Heart right ventricle (tissue), 16 donors: Measurements from ENCODE around the gene NACC2. TPM values are rescaled to one million over a fixed set of nuclear protein-coding genes. Genes with fewer than 3 reads are reported as not detected.

Experiments used
- ATAC-seq, 8 donors: fragments of 200-7000 bp; cut with Tn5 transposase; one replicate each; pipeline ENCODE4 v1.9.1; 2020; ENCODE audit warnings: mild to moderate bottlenecking in 8 of 8, moderate library complexity in 8 of 8, moderate number of reproducible peaks in 1 of 8
- DNase-seq, 2 donors: peaks; one replicate each; pipeline ENCODE4 v3.0.0-alpha.2; 2020
- H3K27ac ChIP-seq, 10 donors: fragments of 200-600 bp; sonication (generic) in 2 of 10; one replicate each; pipeline versions ENCODE4 v1.5.0 to v1.8.0; 2020 to 2022; ENCODE audit warnings: mild to moderate bottlenecking in 3 of 10
- H3K27me3 ChIP-seq, 7 donors: fragments of 200-600 bp; one replicate each; pipeline ENCODE4 v1.8.0; 2021 to 2022; ENCODE audit warnings: mild to moderate bottlenecking in 2 of 7
- H3K36me3 ChIP-seq, 9 donors: fragments of 200-600 bp; sonication (generic) in 1 of 9; one replicate each; pipeline versions ENCODE4 v1.5.0 to v1.8.0; 2020 to 2022; ENCODE audit warnings: mild to moderate bottlenecking in 2 of 9
- H3K4me1 ChIP-seq, 9 donors: fragments of 200-600 bp; sonication (generic) in 1 of 9; one replicate each; pipeline versions ENCODE4 v1.5.0 to v1.8.0; 2020 to 2022; ENCODE audit warnings: mild to moderate bottlenecking in 4 of 9
- H3K4me3 ChIP-seq, 10 donors: fragments of 200-600 bp; sonication (generic) in 2 of 10; one replicate each; pipeline versions ENCODE4 v1.5.0 to v1.8.0; 2020 to 2022; ENCODE audit warnings: mild to moderate bottlenecking in 7 of 10, moderate library complexity in 2 of 10
- H3K9me3 ChIP-seq, 11 donors: fragments of 200-600 bp in 10 of 11; sonication (generic) in 2 of 11; one replicate each; pipeline versions ENCODE4 v1.5.0 to v1.8.0; 2013 to 2022; ENCODE audit warnings: mild to moderate bottlenecking in 2 of 11, control low read depth in 1 of 11, moderate library complexity in 1 of 11
- CTCF ChIP-seq, 9 donors: fragments of 200-600 bp; sonication (generic) in 2 of 9; IDR thresholded peaks; one replicate each; pipeline versions ENCODE4 v1.5.0 to v1.8.0; 2021 to 2022; ENCODE audit warnings: antibody characterized with exemption in 9 of 9, mild to moderate bottlenecking in 5 of 9, moderate library complexity in 1 of 9
- WGBS, 2 donors: extraction: QIAGEN DNeasy Blood & Tissue Kit; methylation state at CpG; one replicate each; pipeline ENCODE4 v1.1.7; 2013; ENCODE audit warnings: inconsistent platforms in 1 of 2; 5-methylcytosine and 5-hydroxymethylcytosine counted together
- intact Hi-C, 10 donors: fragments of 100-400 bp; cut with DNase I; formaldehyde crosslinking; loops; one replicate each; pipeline versions ENCODE4 v1.11.1 to v1.14.2; 2022
- polyA plus RNA-seq, 2 donors: library from polyadenylated mRNA; stranded (reverse); fragments of 200-250 nt; gene quantifications; one replicate each; pipeline ENCODE4 v1.2.3, GENCODE V29; 2013
- total RNA-seq, 10 donors: library from RNA; stranded (reverse); fragmentation: NEBNext Ultra II Directional in 3 of 10; extraction: Animal tissue kit (Norgen Biotek cat#: 25700) in 3 of 10; gene quantifications; one replicate each; pipeline versions ENCODE4 v1.2.1 to v1.2.4, GENCODE V29; 2021 to 2023
- donor health status: Arrhythmogenic right ventricular cardiomyopathy.
- donor health status: ischemic (EF 13 %, LVEDD 7.1; RV severe dilation, severe dysfunction).
- donor health status: healthy with polysubstance abuse.
- donor health status: DM: no; HTN: yes; CAD: no.
- donor health status: DM: no; HTN: no; CAD: no.
- donor health status: ischemic (EF 25% LVEDD 6.9; RV normal size, moderate dysfunction).
- donor health status: ischemic (EF 25% LVEDD 5.7; RV mildly dilated, moderate dysfunction).
- donor health status: healthy.
- donor health status: DM: yes; HTN: yes; CAD: no.
- donor health status: Ischemic cardiomyopathy.
- donor health status: ischemic (EF 35%, LVEDD 5.7; RV mildly dilated, moderate dysfunction).
- donor health status: nonischemic (EF 11% LVEDD 7.7; RV severe dilation, severe dysfunction).
- donor health status: DM: yes; HTN: yes; CAD: no.
- donor health status: PGD.
- donor health status: ischemic (EF 29% LVEDD 5.4; RV normal size, mild dysfunction).
- donor health status: nonischemic (EF 23%, LVEDD 6.1; RV moderate dilation, normal function).

The NACC2 gene
- total and polyA plus RNA-seq, 12 donors = 15.6 to 55.1 (median 39.7) TPM

GRCh38 chr9:136142859-136143214 is 47.7 kb upstream of the NACC2 start:
- DNase-seq = no peak
- H3K27me3 ChIP-seq = peaks cover 13 to 66% (median 54%) of the 10 kb centered on the region in 7 donors

GRCh38 chr9:136142414-136142796 is 47.3 kb upstream of the NACC2 start:
- Histone ChIP-seq H3K4me1 (peaks cover 0 to 6% (median 0%) of the 10 kb centered on the region in 9 donors), H3K4me3 (no peak overlapping the region), H3K27ac (no peak overlapping the region), H3K36me3 (no peaks in the 10 kb centered on the region), H3K27me3 (peaks cover 13 to 66% (median 50%) of the 10 kb centered on the region in 7 donors), H3K9me3 (no peaks in the 10 kb centered on the region)
- 69 to 75% methylated on average over 6 of the region's 6 CpGs for WGBS, 2 donors
- no peak for TF ChIP-seq CTCF (IDR thresholded peaks at IDR 0.05)
- no peak for ATAC-seq
- no peak for DNase-seq
- intact Hi-C loops = loop anchor here in 2 of 10 donors (5.0 to 10.0 kb wide), 2 partner anchors 140 to 142 kb away; no protein-coding TSS in a partner anchor

More at GRCh38 chr9:136142859-136143214, 47.7 kb upstream of the NACC2 start:
- Histone ChIP-seq H3K9me3 (no peaks in the 10 kb centered on the region), H3K36me3 (no peaks in the 10 kb centered on the region), H3K27ac (no peak overlapping the region), H3K4me1 (peaks cover 0 to 6% (median 0%) of the 10 kb centered on the region in 9 donors), H3K4me3 (no peak overlapping the region)
- ATAC-seq = no peak
- WGBS, 2 donors = 40 to 46% methylated on average over 13 of the region's 13 CpGs
- intact Hi-C loops = loop anchor here in 2 of 10 donors (5.0 to 10.0 kb wide), 2 partner anchors 139 to 142 kb away; no protein-coding TSS in a partner anchor
- no peak for TF ChIP-seq CTCF (IDR thresholded peaks at IDR 0.05)

GRCh38 chr9:136141682-136142413 is 46.8 kb upstream of the NACC2 start:
- intact Hi-C loops = loop anchor here in 2 of 10 donors (5.0 to 10.0 kb wide), 2 partner anchors 140 to 143 kb away; no protein-coding TSS in a partner anchor
- no peak for TF ChIP-seq CTCF (IDR thresholded peaks at IDR 0.05)
- no peak overlapping the region for H3K4me3 ChIP-seq
- DNase-seq (no peak), ATAC-seq (no peak)
- no peaks in the 10 kb centered on the region for H3K9me3 ChIP-seq
- H3K27ac ChIP-seq = no peak overlapping the region
- peaks cover 0 to 9% (median 0%) of the 10 kb centered on the region in 9 donors for H3K4me1 ChIP-seq
- H3K27me3 ChIP-seq = peaks cover 13 to 66% (median 45%) of the 10 kb centered on the region in 7 donors
- 82 to 83% methylated on average over 19 of the region's 19 CpGs for WGBS, 2 donors
- no peaks in the 10 kb centered on the region for H3K36me3 ChIP-seq

- no peak overlapping the region for H3K27ac ChIP-seq
- H3K9me3 ChIP-seq = no peaks in the 10 kb centered on the region
- DNase-seq = no peak
- ATAC-seq = peak in 6 of 8 donors; percentile 30 to 49 (median 42)
- TF ChIP-seq CTCF (IDR thresholded peaks at IDR 0.05) = no peak
- WGBS, 2 donors = 51 to 61% methylated on average over 14 of the region's 14 CpGs
- H3K4me1 ChIP-seq = peaks cover 0 to 9% (median 0%) of the 10 kb centered on the region in 9 donors
- intact Hi-C loops = loop anchor here in 2 of 10 donors (5.0 to 10.0 kb wide), 2 partner anchors 141 to 144 kb away; no protein-coding TSS in a partner anchor
- no peak overlapping the region for H3K4me3 ChIP-seq
- H3K36me3 ChIP-seq = no peaks in the 10 kb centered on the region
- H3K27me3 ChIP-seq = peaks cover 12 to 67% (median 40%) of the 10 kb centered on the region in 7 donors
These were observed 45.9 kb upstream of the NACC2 start for GRCh38 chr9:136140966-136141365.
